Heart left ventricle (tissue), 13 donors: ENCODE data around the gene NFYA.

ENCODE experiments used
- CTCF ChIP-seq, 12 donors: fragments of 200-600 bp; sonication (generic) in 4 of 12; IDR thresholded peaks; one replicate each; pipeline versions ENCODE4 v1.5.0 to v1.8.0; 2018 to 2022; ENCODE audit warnings: antibody characterized with exemption in 12 of 12, mild to moderate bottlenecking in 5 of 12
- POLR2A ChIP-seq, 2 donors: fragments of 450-650 bp; IDR thresholded peaks; one replicate each; pipeline ENCODE4 v1.6.1; 2017; ENCODE audit warnings: antibody characterized with exemption in 2 of 2, mild to moderate bottlenecking in 2 of 2, moderate library complexity in 2 of 2
- donor health status: ischemic (EF 13 %, LVEDD 7.1; RV severe dilation, severe dysfunction).
- donor health status: DM: no; HTN: yes; CAD: no.
- donor health status: DM: no; HTN: no; CAD: no.
- donor health status: ischemic (EF 25% LVEDD 6.9; RV normal size, moderate dysfunction).
- donor health status: ischemic (EF 25% LVEDD 5.7; RV mildly dilated, moderate dysfunction).
- donor health status: ischemic (EF 35%, LVEDD 5.7; RV mildly dilated, moderate dysfunction).
- donor health status: nonischemic (EF 11% LVEDD 7.7; RV severe dilation, severe dysfunction).
- donor health status: DM: yes; HTN: yes; CAD: no.
- donor health status: PGD.
- donor health status: ischemic (EF 29% LVEDD 5.4; RV normal size, mild dysfunction).
- donor health status: nonischemic (EF 23%, LVEDD 6.1; RV moderate dilation, normal function).

GRCh38 chr6:41032830-41033229, 39.9 kb upstream of the NFYA start:
- TF ChIP-seq CTCF (IDR thresholded peaks at IDR 0.05) (no peak), POLR2A (IDR thresholded peaks at IDR 0.05) (no peak)
